Erythroblast (primary cell): ENCODE results near the gene TPX2.

ENCODE experiments used
- DNase-seq, 2 experiments: peaks; one replicate each; lab custom pipeline; 2025; lab: John Stamatoyannopoulos, UW
- GATA1 ChIP-seq: IDR thresholded peaks from 2 replicates; pipeline ENCODE4 v1.6.1; 2011; ENCODE audit warnings: low read depth, mild to moderate bottlenecking, control low read depth, low read length, moderate library complexity
- POLR2A ChIP-seq: IDR thresholded peaks from 2 replicates; pipeline ENCODE4 v1.6.1; 2011; ENCODE audit warnings: mild to moderate bottlenecking, low read length

The TPX2 gene

DNA sequence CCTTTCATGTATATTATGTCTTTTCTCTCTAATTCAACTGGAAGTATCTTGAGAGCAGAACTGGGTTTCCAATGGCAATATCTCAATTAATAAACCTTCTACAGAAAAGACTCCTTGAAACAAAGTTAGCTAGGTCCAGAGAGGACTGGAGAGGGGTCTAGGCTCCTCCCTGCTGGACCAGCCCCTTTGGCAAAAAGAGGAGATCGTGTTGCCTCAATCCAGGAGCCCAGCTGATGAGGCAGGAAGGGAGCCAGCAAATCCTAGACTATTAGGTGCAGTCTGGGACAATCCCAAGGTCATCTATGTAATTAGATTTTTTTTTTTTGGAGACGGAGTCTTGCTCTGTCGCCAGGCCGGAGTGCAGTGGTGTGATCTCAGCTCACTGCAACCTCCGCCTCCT lies 38.3 kb upstream of the TPX2 start:
- no peak for DNase-seq
- TF ChIP-seq GATA1 (no peak), POLR2A (no peak)

DNA sequence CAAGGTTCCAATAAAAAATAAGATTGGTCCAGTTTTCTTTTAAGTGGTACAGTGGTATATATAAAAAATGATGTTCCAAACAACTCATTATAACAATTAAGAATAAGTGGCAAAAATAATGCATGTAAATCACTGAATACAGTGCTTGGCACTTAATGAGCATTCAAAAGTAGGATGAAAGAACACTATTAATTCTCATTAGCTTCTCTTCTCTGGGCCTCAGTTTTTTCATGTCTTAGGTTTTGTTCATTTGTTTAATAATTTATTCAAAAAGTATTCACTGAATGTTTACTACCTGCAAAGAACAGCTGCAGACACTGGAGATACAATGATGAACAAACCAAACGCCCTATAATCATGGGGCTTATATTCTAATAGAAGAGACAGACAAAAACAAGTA lies 37.5 kb upstream of the TPX2 start:
- no peak for DNase-seq
- TF ChIP-seq POLR2A, result no peak
- no peak for TF ChIP-seq GATA1

DNA sequence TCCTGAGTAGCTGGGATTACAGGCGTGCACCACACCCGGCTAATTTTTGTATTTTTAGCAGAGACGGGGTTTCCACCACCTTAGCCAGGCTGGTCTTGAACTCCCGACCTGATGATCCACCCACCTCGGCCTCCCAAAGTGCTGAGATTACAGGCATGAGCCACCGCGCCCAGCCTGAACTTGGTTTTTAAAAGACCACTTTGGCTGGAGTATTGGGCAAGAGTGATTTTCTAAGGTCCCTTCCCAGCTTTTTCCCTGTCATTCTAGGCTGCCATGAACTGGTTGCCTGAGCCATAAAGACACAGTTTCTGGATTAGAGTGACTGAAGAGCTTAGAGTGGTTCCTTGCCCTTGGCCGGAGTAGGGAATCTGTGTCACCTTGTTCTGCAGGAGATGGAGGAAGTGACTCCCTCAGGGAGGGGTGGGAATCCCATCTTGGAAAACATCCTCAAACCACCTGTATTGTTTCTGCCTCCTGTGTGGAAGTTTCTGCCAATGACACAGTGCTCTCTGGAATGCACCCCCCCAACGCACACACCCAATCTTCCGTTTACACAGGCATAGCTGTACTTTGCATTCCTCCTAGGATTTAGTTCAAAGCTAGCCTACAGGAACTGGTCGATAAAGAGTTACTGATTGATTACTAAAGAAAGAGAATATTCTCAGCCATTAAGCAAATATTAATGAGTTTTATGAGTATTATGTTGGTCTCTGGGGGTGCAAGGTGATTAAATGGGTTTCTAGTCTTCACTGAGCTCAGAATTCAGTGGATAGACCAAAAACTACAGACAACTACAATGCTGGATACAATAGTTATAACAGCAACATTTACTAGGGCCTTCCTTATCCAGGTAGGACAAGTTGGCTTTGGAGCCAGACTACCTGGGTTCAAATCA lies 34.6 kb upstream of the TPX2 start:
- no peak for DNase-seq
- no peak for TF ChIP-seq GATA1
- no peak for TF ChIP-seq POLR2A

DNA sequence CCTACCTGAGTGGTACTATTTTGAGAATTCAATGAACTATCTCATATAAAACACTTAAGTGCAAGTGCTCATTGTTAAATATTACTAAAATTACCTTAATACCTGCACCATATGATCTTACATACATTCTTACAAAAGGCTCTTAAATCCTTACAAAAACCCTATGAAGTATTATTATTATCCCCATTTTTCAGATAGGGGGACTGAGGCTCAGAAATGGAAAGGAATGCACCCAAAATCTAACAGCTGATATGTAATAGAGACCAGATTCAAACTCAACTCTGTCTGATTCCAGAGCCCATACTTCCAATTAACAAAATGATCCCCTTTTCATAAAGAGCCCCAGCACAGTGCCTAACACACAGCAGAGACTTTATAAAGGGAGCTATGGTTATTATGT lies 33.9 kb upstream of the TPX2 start:
- TF ChIP-seq POLR2A, result no peak
- no peak for TF ChIP-seq GATA1
- DNase-seq, result no peak

DNA sequence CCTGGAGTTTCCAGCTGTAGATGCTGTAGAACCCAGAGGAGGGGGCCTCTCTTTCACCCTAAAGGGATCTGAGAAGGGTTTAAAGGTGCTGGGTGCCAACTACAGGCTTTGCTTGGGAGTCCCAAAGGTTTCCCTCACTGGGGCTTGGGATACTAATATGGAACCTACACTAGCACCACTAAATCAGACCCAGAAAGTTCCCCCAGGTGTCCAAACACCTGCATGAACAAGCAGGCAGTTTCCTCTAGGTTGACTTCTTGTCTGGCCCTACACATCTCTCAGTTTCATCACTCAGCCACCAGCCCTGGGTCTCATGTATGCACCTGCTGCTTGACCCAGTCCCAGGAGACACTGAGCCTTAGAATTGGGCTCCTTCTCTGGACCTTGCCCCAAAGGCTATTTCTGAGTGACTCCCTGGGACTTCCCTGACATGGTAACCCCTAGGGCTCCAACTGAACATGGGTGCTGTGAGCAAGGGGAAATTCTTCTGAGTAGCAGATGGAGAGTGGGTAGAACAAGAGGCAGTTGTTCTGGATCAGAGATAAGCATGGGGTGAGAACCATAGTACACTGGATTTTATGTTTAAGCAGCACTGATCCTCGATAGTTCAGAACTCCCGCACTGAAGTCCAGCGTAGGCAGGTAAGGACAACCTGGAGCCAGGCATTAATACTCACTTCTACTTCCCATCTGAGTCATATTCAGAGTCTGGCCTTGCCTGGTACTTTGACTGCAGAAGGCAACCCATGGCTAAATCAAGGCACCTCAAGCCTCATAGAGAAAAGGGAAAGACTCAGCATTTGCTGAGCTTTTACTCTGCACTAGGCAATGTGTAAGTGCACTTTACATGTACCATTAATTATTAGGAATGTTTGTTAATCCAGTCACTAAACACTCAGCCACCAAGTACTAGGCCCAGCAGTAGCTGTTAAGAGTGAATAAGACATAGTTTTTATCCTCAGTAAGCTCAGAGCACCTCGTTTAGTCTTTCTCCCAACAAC lies 33.2 kb upstream of the TPX2 start:
- DNase-seq, result peak in 1 of 2 experiments; percentile 53

DNA sequence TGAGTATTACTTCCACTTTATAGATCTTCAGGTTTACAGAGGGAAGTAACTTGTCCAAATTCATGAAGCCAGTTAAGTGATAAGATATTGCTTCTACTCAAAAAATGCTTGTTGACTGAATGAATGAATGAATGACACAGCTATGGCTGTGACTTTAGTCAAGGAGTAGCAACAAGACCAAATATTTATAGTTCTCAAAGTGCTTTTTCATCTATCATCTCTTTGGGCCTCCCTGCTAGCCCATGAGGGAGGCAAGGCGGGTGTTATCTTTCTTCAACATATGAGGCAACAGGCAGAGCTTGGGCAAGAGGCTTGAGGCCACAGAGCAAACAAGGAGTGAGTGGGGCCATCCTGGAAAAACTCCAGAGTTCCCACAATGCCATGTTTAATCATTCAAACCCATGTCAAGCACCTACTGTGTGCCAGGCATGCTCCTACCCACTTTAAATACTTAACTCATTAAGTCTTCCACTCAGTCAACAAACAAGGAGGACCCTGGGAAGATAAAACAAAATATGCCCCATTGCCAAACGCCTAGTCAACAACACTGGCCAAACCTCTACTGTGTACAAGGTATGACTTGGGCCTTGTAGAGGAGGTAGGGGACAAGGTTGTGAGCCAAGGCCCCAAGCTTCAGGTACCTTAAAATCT lies 32.4 kb upstream of the TPX2 start:
- peak; percentile 93 to 96 for DNase-seq
- TF ChIP-seq GATA1, result no peak
- peak; percentile 69 for TF ChIP-seq POLR2A

More for the DNA sequence above, 33.2 kb upstream of the TPX2 start:
- no peak for TF ChIP-seq GATA1
- no peak for TF ChIP-seq POLR2A

DNA sequence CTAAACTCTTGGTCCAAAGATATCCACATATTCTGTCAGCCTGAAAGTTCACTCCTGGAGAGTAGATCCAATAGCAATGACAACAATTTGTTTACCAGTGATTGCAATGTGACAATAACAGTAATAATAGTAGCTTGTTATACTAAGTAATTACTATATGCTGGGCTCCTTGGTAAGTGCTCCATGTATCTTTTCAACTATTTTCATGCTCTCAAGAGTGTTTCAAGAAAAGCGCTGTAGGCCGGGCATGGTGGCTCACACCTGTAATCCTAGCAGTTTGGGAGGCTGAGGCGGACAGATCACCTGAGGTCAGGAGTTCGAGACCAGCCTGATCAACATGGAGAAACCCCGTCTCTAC lies 31.9 kb upstream of the TPX2 start:
- DNase-seq, result no peak
- TF ChIP-seq POLR2A (no peak), GATA1 (no peak)

DNA sequence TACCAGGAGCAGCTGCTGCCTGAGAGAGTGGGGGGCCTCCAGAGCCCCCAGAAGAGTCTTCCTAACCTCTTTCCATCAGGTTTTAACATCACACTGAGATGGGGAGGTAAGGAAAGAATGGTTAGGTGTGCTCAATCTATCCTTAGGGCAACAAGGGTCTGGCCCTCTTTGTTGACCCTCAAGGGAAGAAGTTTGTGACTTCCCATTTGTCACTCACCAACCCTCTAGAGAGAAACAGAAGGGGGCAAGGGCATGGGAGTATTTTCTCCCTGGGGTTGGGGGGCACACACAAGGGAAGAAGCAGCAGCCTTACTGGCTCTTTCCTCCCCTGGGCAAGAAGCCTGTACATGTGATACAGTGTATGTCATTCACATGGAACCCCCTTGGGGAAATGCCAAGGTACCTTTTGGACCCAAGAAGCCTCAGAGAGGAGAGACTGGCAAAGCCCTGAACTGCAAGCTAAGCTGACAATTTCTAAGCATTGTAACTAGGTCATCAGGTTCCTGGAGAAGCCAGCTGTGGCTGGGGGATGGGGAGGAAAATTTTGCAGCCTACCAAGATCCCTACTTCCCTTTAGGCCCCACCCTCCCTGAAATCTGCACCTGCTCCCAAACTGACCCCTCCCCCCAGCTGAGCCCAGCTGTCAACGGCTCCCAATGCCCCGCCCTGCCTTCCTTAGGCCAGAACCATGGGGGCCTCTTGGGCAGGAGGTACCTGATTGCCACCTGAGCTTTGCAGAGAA lies 30.9 kb upstream of the TPX2 start:
- DNase-seq, result peak; percentile 40 to 72
- TF ChIP-seq POLR2A, result no peak
- no peak for TF ChIP-seq GATA1

DNA sequence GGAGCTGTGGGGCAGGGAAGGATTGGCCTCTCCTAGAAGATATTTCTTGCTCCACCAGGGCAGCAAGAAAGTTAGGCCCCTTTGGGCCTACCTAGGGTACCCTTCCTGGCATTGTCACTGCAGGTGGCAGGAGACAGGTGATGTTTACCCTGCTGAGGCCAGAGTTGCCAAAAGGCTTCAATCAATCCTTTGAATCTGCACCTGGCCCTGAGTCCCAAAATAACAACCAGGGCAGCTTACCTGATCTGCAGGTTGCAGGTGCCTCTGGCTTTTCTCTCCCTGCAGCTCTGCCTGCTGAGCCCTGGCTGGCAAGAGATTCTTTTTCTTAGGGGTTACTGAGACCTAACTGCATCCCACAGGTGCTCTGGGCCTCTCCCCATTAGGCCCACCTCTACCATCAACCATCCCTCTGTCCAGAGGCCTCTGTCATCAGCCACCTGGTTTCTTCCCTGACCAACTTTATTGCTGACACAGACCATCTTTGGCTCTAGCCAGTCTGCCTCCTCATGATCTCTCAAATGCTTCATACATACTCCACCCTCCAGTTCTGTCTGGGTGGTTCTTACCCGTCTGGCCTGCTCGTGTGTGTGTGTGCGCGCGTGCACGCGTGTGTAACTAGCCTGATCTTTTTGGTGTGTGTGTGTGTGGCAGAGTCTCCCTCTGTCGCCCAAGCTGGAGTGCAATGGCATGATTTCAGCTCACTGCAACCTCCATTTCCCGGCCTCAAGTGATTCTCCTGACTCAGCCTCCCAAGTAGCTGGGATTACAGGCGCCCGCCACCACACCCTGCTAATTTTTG lies 30.2 kb upstream of the TPX2 start:
- TF ChIP-seq POLR2A (no peak), GATA1 (no peak)
- DNase-seq, result peak in 1 of 2 experiments; percentile 22

DNA sequence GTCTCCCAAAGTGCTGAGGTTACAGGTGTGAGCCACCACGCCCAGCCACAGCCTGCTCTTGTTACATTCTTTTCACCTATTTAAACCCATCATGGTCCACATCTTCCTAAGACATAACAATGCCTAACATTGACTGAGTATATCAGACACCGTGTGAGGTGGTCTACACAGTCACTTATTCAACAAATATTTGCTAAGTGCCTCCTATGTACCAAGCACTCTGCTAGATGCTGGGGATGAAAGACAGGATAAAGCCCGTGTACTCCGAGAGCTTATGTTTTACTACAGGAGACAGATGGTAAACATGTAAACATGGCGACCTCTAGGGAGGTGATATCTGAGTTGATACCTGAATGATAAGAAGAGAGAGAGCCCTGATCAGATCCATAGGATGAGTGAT lies 29.2 kb upstream of the TPX2 start:
- TF ChIP-seq GATA1 (no peak), POLR2A (no peak)
- DNase-seq, result no peak

DNA sequence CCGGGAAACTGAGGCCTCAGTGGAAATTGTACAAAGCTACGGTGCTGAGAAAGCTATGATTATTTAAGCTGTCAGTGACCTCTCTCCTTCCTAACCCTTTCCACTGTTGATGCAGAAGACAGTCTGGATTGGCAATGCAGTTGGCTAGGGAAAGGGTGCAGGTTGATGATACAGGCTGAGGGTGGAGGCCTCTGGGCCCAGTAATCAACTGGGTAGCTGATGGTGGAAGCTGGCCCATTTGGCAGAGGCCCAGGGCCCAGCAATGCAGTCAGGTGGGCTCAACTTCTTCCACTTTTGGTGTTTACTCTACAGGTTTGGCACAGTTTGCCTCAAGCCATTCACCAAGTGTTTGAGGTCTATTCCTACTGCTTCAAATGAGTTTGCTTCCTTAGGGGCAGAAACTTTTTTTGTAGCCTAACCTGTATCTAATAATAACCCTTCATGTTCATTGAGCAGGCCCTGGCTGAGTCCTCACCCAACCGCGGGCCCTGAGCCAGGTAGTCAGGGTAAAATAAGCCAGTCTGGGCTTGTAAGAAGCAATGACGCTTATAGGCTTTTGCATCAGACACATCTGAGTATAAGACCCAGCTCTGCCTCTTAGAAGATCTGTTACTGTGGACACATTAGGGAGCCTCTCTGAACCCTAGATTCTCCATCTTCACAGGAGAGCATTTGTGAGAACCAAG lies 28.5 kb upstream of the TPX2 start:
- DNase-seq, result peak; percentile 83 to 87
- TF ChIP-seq GATA1, result no peak
- peak; percentile 67 for TF ChIP-seq POLR2A

DNA sequence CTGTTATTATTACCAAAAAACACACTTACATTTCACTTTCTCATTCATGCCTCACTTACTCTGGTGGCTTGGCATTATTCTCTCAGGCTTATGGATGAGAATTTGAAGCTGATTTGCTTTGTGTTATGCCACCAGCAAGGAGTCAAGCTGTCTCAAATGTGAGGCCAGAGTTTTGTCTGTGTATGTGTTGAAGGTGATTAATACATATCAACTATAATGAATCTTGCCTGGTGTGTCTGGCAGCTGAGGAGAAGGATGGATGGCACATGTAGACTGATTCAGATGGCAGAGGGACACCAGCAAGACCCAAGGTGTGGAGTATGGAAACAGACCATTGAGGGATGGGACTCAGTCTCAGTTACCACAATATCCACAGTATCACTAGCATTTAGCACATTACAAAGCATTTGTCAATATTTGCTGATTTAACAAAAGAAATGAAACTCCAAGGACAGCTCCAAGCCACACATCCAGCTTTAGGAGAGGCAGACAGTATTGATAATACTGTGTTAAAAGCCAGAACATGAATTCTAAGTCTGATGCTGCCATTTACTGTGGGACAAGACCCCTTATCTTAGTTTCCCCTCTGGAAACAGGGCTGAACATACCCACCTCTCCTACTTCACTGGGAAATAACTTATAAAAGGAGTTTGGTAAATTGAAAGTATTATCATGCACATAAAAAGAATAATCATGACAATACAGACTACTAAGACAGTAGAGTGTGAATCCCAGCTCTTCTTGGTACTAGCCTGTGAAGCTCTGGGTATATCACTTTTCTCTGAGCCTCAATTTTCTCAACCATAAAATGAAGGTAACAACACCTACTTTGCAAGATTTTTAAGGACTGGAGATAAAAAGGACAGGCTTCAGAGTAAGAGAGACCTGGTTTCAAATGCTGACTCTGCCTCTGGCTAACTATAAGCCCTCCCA lies 27.6 kb upstream of the TPX2 start:
- TF ChIP-seq GATA1 (no peak), POLR2A (no peak)
- DNase-seq, result no peak
